ENCODE measurements around the gene GAS2.
"Not testable (repeated sequence)": the region's sequence is repeated elsewhere in the genome, so short reads cannot be mapped to it uniquely, and the experiment has no call there.

GAS2 gene

DNA sequence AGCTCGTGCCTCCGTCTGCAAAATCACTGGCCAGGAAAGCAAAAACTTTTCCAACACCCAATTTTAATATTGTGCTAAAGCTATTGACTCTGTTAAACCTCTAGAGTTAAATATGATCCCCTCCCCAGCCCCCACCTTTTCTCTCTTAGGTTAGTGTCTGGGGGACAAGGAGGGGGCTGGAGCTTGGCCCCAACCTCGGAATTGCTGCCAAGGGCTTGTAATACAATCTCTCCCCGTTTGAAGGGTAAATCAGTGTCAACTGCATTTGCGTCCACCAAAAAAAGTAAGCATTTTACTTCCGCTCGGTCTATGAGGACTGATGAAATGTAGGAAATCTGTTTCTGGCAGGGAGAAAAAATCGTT lies at the start of gene GAS2:
Gene GAS2, plus strand, starts transcription at position 287 of the 363 bp plus-strand sequence. CDS start 8,259 bp downstream, outside the sequence.
- no peak for DNase-seq

DNA sequence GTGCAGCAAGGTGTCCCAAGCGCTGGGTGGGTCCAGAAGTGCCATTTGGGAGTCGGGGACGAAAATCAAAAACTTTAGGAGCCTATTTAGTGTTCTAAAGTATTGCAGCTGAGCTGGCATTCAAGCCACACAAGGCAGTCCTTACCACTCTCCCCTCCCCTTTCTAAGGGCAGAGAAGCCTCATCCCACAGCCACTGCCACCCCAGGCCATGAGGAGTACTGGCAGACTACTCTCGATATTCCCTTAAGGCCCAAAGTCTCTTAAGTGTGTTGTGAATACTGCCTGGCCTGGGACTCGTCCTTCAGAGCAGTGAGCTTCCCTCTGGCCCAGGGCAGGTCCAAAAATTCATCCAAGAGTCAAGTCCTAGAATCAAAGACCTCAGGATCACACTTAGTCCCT lies 48.5 kb upstream of the GAS2 start:
- no peak for DNase-seq

DNA sequence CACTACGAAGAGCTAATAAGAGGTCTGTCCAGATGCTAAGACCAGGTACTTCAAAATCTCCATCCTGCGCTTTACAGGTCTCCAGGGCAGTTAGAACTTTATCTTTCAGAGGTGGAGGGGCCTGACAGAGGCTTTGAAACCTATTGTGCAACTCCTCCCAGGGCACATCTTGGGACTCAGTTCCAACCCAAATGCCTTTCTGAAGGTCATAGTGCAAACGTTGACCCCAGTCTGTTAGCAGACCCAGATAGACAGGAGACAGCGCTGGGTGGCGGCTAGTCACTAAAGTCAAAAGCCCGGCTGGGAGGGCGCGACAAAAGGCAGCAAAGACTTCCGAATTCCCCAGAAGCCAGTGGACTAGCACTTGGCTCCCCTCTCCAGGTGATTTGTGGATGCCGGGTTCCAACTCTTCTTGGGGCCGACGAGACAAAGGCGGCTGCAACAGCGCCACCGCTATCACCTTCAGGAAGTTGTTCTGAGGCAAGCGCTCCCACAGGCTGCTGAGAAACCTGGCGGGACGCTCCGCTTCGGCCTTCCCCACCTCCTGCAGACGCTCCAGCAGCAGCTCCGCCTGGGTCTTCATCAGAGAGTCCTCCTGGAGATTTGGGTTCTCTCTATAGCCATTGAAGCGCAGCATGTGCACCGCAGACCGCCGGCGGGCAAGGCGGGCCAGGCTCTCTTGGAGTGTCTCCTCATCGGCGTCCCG lies 41.5 kb upstream of the GAS2 start:
- peak; percentile 64 for DNase-seq

DNA sequence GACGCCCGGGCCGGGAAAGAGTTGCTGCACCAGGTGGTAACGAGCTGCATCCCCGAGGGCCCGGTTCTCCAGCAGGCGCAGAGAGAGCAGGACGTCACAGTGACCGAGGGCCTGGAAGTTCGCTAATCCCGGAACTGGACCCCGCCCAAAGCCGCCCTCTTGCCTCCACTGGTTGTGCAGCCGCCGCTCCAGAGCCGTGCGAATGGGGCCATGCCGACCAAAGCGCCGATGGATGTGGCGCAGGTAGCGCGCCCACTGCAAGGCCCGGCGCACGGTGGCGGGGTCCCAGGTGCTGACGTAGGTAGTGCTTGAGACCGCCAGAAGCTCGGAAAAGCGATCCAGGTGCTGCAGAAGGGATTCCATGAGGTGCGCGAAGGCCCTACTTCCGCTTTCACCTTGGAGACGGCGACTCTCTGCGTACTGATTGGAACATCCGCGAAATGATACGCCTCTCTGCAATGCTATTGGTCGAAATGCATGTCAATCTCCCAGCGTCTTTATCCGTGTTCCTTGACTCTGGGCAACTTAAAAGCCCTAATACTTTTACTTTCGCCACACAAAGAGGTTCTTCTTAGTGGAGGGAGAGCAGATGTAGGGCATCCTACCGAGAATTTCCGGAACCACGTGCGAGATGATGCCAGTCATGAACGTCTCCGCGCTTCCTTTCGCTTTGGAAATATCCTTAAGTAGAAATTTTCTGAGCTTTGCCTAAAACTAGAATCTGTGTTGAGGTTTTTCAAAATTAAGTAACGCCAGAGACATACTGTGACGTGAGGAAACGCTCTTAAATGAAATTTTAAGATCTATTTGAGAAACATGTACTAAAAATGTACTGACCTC lies 40.7 kb upstream of the GAS2 start, which contains the start of gene FANCF:
Gene FANCF, minus strand, starts transcription at position 376 of the 840 bp plus-strand sequence. Its CDS starts 13 bp downstream, at position 363.
- peak; percentile 99 for DNase-seq

DNA sequence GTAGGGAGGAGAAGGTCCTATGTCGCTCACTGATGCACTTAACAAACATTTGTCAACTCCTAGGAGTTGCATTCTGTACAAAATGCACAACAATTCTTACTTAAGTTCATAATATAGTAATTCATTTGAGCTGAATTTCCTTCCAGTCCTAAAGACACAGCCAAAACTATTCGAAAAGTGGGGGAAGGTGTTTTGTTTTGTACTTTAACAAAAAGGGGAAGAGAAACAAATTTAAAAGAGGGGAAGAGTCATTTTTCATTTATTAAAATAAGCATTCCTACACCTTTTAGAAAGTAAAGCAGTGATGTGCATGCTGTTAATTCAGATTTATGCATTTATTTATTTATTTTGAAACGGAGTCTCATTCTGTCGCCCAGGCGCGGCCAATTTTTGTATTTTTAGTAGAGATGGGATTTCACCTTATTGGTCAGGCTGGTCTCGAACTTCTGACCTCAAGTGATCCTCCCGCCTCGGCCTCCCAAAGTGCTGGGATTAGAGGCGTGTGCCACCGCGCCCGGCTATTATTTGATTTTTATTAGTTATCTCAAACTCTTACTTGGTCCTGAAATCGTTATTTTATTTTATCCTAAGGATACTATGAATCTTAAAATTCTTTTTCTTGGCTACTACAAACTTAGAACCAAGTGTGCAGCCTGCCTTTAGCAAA lies 39.7 kb upstream of the GAS2 start:
- no peak for DNase-seq

DNA sequence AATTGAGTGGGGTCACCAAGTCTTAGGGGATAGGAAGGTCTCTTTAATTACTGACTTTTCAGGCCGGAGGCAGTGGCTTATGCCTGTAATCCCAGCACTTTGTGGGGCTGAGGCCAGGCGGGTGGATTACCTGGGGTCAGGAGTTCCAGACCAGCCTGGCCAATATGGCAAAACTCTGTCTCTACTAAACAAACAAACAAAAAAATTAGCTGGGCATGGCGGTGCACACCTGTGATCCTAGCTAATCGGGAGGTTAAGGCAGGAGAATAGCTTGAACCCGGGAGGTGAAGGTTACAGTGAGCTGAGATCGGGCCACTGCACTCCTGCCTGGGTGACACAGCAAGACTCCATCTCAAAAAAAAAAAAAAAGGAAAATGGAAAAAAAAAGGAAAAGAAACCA lies 39.0 kb upstream of the GAS2 start:
- DNase-seq = no peak

DNA sequence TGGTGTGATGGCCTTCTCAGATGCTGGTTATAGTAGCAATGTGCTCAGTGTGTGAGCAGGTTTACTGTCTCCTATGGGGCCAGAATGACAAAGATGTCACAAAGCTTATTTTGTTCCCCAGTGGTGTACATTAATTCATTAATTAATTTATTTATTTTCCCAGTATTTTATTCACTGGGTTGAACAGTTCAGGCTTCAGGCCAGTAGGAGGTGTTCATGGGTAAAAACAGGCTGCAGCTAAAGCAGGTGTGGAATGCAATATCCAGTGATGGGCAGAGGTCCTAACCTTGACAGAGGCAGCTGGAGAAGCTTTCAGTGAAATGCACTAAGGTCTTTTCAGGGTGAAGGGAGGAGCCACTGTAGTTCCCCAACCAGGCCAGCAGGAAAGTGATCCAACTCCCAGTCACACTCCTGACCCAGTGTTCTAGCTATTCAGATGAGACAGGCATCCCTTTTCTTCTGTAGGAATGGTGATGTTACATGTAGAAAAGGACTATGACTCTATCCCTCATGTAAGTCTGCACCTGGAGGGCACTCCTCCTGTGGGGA lies 33.0 kb upstream of the GAS2 start:
- DNase-seq = no peak

DNA sequence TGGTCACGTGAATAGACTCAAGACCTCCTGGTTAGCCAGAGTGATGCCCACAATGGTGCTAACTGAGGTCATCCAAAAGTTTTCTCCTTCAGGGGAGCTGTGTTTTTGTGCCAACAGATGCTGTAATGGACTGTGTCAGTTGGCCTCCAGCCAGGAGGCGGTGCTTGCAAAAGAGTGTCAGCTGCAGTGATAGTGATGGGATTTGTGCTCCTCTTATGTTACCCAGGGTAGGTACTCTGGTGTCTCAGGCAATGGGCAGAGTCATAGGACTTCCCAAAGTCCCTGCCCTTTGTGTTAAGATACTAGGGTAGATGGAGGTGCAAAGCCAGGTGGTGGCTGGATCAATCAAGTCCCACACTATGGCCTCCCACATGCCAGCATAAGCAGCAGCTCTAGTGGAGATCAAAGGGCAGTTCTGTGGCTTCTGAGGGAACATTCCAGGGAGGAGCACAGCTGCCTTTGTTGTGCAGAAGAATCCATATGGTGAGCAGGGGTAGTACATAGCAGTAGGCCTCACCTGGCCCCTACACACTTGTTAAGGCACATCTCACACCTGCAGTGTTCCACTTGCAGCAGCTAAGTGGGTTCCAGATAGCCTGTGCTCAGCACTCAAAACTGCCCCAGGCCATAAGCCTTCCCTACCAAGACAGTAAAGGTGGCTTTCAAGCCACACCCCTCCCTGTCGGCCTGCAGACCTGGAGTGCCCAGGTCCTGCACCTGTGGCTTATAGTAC lies 31.3 kb upstream of the GAS2 start:
- DNase-seq = no peak

DNA sequence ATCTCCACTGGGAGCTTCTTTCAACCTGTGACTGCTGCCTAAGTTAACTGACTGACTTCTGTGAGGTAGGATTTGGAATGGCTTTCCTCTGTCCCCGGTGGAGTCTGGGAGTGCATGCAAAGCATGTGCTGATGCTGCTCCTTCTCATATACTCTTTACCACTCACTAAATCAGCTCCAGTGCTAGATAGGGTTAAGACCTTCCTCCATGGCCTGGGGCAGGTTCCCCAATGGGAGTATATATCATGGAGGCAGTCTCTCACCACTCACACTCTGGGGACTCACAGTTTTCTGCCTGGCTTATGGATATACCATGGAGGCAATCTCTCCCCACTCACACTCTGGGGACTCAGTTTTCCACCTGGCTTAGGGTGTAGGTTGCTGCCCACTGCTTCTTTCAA lies 30.7 kb upstream of the GAS2 start:
- DNase-seq = no peak

DNA sequence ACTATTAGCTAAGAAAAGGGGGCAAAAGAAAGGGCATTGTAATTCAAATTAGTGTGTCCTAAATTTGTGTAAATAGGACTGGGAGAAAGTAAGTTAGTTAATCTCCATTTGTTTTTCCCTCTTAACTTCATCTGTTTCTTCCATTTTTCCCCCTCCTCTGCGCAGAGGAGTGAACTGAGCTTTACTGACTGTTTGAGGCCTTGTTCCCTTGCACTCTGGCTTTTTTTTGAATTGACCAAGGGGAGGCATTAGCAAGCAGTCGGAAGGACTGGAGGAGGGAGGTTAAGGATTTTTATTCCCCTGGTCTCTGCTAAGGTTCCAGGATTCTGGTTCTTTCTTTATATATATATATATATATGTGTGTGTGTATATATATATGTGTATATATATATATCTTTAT lies 25.5 kb upstream of the GAS2 start:
- DNase-seq = no peak

DNA sequence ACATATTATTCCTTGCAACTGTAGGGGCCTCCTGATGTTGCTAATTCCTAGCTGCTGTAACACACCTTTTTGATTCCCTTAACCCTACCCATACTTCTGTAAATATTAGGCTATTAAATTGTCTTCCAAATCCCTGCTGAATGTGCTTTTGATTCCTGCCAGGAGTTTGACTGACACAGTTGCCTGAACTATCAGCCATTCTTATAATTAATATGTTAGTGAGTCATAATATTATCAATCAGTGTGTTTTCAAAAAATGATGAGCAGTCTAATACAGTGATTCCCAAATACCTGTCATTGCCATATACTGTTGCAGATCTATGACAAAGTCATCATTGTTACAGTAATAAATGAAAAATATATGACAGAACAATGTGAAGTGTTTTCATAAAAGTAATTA lies 24.9 kb upstream of the GAS2 start:
- DNase-seq = no peak

DNA sequence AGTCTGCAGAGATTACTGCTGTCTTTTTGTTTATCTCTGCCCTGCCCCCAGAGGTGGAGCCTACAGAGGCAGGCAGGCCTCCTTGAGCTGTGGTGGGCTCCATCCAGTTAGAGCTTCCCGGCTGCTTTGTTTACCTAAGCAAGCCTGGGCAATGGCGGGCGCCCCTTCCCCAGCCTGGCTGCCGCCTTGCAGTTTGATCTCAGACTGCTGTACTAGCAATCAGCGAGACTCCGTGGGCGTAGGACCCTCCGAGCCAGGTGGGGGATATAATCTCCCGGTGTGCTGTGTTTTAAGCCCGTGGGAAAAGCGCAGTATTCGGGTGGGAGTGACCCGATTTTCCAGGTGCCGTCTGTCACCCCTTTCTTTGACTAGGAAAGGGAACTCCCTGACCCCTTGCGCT lies 14.1 kb upstream of the GAS2 start:
- not testable (repeated sequence) for DNase-seq

DNA sequence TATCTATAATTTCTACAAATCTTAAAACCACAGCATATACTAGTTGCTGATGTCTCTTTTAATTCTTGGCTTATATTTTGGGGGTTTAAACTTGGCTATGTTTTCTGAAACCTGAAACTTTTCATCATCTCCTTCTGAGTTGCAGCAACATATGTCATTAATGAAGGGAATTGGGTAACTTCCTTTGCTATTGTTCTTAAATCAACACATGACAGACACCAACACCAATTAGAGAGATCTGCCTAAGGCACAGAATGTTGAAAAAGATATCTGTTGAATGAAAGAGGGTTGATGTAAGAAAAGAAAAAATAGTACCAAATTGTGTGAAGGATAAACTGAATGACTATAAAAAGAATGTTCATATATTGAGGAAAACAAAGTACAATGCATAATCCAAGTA lies 10.3 kb upstream of the GAS2 start:
- no peak for DNase-seq

DNA sequence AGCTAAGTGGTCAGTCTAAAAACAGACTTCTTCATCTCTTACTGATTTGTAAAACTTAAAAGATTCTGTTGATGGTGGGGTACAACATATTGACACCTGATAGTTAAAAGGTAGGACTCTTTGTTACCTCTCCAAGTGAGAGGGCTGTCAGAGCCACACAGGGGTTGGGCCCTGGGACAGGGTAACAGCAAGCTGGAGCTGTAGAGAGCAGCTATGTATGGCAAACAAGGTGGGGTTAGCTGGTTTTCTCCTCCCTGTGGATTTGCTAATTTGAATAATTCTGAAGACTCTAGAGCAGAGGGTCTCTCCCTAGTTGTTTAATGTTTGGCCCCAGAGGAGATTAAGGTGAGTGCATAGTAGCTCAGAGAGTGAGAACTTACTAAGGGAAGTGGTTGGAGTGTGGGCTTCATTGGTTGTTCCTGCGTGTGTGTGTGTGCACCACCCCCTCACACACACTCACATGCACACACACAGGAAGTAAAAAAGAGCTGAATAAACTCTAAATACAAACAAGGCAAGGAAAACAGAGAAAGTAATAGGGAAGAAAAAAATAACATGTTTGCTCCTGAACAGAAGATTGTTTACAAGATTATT lies 9.2 kb upstream of the GAS2 start:
- DNase-seq = peak; percentile 6

DNA sequence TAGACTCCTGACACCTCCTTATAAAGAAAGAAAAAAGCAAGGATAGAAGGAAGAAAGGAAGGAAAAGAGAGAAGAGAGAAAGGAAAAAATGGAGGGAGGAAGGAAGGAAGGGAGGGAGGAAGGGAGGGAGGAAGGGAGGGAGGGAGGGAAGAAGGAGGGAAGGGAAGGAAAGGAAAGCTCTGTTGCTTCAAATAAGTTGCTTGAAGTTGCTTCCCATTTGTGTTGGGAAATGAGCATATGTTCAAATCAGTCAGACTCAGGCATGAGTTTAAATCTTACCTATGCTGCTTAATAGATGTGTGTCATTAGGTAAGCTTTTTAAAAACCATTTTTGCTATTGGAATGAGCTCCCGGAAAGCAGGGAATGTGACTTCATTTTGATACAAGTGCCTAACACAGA lies 6.6 kb upstream of the GAS2 start:
- DNase-seq = no peak

DNA sequence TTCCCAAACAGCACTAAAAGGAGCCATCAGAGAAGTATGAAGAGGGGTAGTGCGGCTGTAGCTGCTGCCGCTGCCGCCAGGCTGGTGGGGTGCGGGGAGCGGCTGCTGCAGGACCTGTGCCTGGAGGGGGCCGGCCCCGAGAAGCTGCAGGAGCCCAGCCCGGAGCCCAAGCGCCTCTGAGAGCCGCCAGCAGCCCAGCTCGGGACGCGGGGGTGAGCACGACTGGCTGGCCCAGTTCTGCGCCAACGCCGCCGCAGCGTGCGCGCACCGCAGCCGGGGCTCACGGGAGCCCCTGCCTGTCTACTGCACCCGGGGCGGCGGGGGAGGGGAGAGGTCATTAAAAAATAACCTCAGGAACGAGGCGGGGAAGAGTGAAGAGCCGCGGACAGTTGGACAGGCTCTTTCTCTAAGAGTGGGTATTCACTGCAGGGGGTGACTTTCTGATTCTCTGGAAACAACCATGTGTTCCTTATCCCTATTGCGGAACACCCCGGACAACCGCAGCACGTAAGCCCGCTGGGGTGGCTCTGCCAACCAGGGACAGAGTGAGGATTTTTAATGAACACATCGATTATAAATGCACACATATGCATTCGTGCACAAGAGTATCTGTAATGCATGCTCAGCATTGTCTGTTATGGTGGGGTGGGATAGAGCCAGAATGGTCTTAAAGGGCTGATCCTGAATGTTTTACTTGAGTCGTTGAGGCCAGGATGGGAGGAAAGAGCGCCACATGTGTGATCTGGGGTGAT lies 453 bp downstream of the GAS2 start:
- no peak for DNase-seq

DNA sequence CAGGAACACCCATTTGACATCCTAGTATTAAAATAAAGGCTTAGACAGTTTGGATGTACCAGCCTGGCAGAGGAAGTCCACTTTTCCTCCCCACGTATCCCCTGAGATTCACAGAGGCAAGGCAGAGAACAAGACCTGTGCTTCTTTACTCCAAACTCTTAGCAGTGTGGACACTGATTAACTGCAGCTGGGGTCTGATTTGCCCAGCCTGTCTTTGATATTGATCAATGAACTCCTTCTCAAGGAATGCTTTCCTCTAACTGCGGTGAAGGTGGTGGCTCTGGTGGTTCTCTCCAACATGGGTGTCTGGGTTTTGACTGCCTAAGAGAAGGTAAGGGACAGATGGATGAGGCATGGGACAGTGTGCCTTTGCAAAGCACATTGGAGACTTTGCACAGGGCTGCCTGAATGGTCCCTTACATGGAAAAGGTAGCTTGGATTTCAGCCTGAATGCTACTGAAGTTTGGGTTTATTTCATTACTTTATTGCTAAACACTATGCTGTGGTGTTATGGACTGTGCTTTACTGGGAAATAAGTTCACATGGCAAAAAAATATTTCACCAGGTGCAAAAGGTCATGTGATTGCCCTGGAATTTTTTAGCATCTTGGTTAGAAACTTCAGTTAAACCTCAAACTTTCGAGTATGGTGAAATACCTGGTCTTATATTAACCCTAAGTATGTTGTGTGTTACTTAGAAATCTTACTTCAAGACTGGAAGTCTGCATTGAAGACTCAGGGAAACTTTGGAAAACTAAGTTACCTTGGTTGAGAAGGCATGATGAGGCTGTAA lies 1.8 kb downstream of the GAS2 start:
- DNase-seq = no peak

DNA sequence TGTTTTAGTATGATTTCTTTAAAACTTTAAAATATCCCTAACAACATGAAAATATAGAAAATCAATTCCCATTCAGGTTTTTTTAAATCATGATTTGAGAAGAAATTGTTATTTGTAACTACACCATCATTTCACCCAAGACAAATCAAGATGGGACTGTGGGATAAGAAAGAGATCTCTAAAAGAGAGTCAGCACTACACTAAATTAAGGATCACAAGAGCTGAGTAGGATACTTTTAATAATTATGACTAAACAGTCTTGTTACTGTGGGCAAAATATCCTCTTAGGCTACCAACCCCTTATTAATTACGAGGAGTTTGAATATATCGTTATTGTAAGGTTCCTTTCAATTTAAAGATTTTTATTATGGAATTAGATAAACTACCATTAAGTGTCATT lies 3.0 kb downstream of the GAS2 start:
- no peak for DNase-seq

DNA sequence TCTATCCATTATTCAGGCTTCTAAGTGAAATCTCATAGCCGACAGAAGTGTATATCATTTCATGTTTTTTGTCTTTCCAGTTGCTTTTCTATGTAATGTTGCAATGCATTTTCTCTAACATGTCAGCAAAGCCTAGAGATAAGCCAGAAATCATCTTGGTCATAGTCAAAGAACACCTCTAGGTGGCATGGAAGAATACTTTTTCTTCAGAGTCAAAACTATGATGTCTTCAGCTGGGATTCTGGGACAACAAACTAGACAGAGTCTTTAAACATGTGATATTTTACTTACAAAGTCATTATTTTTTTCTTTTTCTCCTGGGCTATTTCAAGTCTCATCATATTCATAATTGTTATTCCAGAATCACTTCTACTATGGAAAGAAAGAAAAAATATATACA lies 4.4 kb downstream of the GAS2 start:
- no peak for DNase-seq

DNA sequence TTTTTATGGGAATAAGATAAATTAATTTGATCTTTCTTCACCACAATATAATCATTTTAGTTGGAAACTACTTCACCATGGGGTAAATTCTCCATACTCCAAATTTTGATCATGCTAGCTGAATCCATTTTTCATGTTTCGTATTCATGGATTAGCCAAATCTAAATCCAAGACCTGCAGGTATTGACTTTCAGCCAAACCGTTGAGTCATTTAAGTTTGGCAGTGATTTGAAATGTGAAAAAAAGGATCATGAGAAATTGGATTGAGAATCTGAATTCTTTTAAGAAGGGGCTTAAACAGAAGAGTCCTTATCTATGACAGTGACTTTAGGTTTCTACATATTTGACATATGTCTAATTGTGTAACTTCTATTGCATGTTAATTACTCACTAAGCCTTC lies 5.3 kb downstream of the GAS2 start:
- DNase-seq = no peak

All from CD4-positive, alpha-beta T cell treated with Interleukin-4 for 4 hours (primary cell).